Mucosa of descending colon (tissue), 3 donors: Measurements from ENCODE around the gene HCFC1. TPM values are rescaled to one million over a fixed set of nuclear protein-coding genes. Genes with fewer than 3 reads are reported as not detected.

Source experiments
- ATAC-seq: fragments of 200-7000 bp; cut with Tn5 transposase; one replicate; pipeline ENCODE4 v1.9.1; 2020; ENCODE audit warnings: mild to moderate bottlenecking, moderate library complexity
- DNase-seq, 3 donors: peaks; one replicate each; pipeline ENCODE4 v3.0.0-alpha.2; 2020
- H3K36me3 ChIP-seq: fragments of 200-600 bp; one replicate; pipeline ENCODE4 v1.8.0; 2021; ENCODE audit warnings: low read depth, mild to moderate bottlenecking
- H3K4me1 ChIP-seq: fragments of 200-600 bp; one replicate; pipeline ENCODE4 v1.8.0; 2021; ENCODE audit warnings: low read depth, mild to moderate bottlenecking
- H3K4me3 ChIP-seq: fragments of 200-600 bp; one replicate; pipeline ENCODE4 v1.8.0; 2021; ENCODE audit warnings: mild to moderate bottlenecking
- H3K9me3 ChIP-seq: fragments of 200-600 bp; one replicate; pipeline ENCODE4 v1.8.0; 2021; ENCODE audit warnings: mild to moderate bottlenecking
- intact Hi-C, 2 donors: fragments of 100-400 bp; cut with DNase I in 1 of 2; cut with micrococcal nuclease in 1 of 2; formaldehyde crosslinking; loops; one replicate each; pipeline versions ENCODE4 v1.11.0 to v1.11.1; 2022; cut with DNase I, micrococcal nuclease
- total RNA-seq, 3 donors: library from RNA; stranded (reverse); fragmentation: NEBNext Ultra II Directional in 2 of 3; extraction: Animal tissue kit (Norgen Biotek cat#: 25700) in 2 of 3; gene quantifications; one replicate each; pipeline versions ENCODE4 v1.2.1 to v1.2.4, GENCODE V29; 2021 to 2023
- TF ChIP-seq, protein P1 (sequence below): fragments of 200-600 bp; IDR thresholded peaks from one replicate; pipeline ENCODE4 v1.8.0; 2022; ENCODE audit warnings: antibody characterized with exemption, mild to moderate bottlenecking
- donor health status: DM: no; HTN: no; CAD: no; lungs with moderate emphysema.
- donor health status: DM: no; HTN: no; CAD: no.
- donor health status: DM: no; HTN: yes; CAD: no.

The HCFC1 gene
- total RNA-seq, 3 donors from 2014 or later = 36.3 to 56.5 (median 48.2) TPM

GRCh38 chrX:153970357-153971123 lies 1.1 kb downstream of the HCFC1 start:
- peak; percentile 7 for ATAC-seq
- Histone ChIP-seq H3K4me3 (peak overlapping the region; percentile 48), H3K9me3 (no peaks in the 10 kb centered on the region), H3K36me3 (no peaks in the 10 kb centered on the region), H3K4me1 (peaks cover 21% of the 10 kb centered on the region)
- peak in 1 of 3 donors; percentile 72 for DNase-seq
- intact Hi-C loops = no loop called here
- TF ChIP-seq, protein P1, sequence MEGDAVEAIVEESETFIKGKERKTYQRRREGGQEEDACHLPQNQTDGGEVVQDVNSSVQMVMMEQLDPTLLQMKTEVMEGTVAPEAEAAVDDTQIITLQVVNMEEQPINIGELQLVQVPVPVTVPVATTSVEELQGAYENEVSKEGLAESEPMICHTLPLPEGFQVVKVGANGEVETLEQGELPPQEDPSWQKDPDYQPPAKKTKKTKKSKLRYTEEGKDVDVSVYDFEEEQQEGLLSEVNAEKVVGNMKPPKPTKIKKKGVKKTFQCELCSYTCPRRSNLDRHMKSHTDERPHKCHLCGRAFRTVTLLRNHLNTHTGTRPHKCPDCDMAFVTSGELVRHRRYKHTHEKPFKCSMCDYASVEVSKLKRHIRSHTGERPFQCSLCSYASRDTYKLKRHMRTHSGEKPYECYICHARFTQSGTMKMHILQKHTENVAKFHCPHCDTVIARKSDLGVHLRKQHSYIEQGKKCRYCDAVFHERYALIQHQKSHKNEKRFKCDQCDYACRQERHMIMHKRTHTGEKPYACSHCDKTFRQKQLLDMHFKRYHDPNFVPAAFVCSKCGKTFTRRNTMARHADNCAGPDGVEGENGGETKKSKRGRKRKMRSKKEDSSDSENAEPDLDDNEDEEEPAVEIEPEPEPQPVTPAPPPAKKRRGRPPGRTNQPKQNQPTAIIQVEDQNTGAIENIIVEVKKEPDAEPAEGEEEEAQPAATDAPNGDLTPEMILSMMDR = no peak

DNA sequence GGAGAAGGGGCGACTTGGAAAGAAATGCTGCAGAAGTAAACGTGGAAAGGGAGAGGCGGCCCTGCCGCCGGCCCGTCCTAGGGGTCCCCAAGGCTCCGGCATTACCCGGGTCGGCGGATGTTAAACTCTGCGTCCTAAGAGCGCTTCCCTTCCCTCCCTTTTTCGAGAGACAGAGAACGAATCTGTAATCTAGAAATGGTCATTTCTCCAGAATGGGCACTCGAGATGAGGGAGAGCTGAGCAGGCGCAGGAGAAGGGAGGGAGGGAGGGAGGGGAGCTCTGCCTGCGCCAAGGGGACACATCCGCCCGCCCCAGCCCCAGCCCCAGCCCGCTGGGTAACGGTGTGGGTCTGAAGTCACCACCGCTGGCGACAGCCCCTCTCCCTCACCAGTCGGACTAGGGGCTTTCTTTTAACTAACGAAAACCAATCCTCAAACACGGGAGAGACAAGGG lies 1.7 kb downstream of the HCFC1 start:
- Histone ChIP-seq H3K4me1 (peaks cover 21% of the 10 kb centered on the region), H3K9me3 (no peaks in the 10 kb centered on the region), H3K4me3 (no peak overlapping the region), H3K36me3 (no peaks in the 10 kb centered on the region)
- ATAC-seq (no peak), DNase-seq (peak in 1 of 3 donors; percentile 70)
- TF ChIP-seq, protein P1 = no peak
- intact Hi-C loops = no loop called here

GRCh38 chrX:153969125-153969903 lies 2.3 kb downstream of the HCFC1 start:
- Histone ChIP-seq H3K4me1 (peaks cover 17% of the 10 kb centered on the region), H3K9me3 (no peaks in the 10 kb centered on the region), H3K4me3 (no peak overlapping the region), H3K36me3 (no peaks in the 10 kb centered on the region)
- TF ChIP-seq, protein P1 = no peak
- no peak for ATAC-seq
- DNase-seq = no peak
- intact Hi-C loops = no loop called here

DNA sequence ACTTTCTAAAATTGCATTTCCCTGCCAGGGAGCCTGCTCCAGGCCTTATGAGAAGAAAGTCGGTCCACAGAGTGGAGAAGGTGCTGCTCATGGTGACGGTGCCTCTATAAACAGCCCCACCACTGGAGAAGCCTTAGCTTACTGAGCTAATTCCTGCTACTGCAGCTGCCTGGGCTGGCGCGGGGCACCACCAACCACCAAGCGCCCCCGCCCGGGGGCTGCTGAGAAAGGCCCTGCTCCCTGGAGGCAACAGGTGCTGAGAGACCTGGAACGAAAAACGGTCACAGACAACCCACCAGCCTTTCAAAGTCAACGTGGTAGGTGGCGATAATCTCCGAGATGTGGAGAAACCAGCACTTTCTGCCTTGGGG lies 2.9 kb downstream of the HCFC1 start:
- no peaks in the 10 kb centered on the region for H3K36me3 ChIP-seq
- no peaks in the 10 kb centered on the region for H3K9me3 ChIP-seq
- no peak overlapping the region for H3K4me3 ChIP-seq
- no peak for DNase-seq
- H3K4me1 ChIP-seq = peaks cover 17% of the 10 kb centered on the region
- ATAC-seq = no peak
- intact Hi-C loops = no loop called here
- TF ChIP-seq, protein P1 = no peak

DNA sequence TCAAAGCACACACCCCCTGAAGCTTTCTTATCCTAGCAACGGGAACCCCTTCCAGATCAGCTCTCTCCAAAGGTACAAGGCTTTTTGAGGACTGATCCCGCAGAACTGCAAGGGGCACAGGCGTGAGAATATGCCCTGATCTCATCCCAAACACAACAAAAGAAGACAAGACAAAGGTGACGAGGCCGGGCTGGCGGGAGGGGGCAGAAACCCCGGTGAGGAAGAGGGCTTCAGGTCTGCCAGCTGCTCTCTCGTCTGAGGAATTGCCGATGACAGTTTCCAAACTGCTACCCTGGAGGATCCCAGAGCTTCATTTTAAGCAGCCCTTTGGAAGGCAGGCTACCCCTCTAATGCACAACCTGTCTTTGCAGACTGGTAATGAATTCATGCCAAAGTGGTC lies 3.4 kb downstream of the HCFC1 start:
- Histone ChIP-seq H3K9me3 (no peaks in the 10 kb centered on the region), H3K4me3 (no peak overlapping the region), H3K36me3 (no peaks in the 10 kb centered on the region), H3K4me1 (peaks cover 17% of the 10 kb centered on the region)
- ATAC-seq = no peak
- TF ChIP-seq, protein P1 = no peak
- DNase-seq = no peak
- intact Hi-C loops = no loop called here
